Sigmoid colon (tissue), 7 donors: ENCODE data around the gene ARF1. TPM values are rescaled to one million over a fixed set of nuclear protein-coding genes. Genes with fewer than 3 reads are reported as not detected.

Experiments
- DNase-seq: peaks from one replicate; pipeline ENCODE4 v3.0.0-alpha.2; 2019
- H3K27ac ChIP-seq, 4 donors: fragments of 200-600 bp; sonication (generic); one replicate each; pipeline ENCODE4 v1.5.1; 2016 to 2019; ENCODE audit warnings: mild to moderate bottlenecking in 1 of 4
- H3K27me3 ChIP-seq, 3 donors: fragments of 200-600 bp; sonication (generic); one replicate each; pipeline ENCODE4 v1.5.1; 2019; ENCODE audit warnings: mild to moderate bottlenecking in 1 of 3
- H3K36me3 ChIP-seq, 4 donors: fragments of 200-600 bp; sonication (generic); one replicate each; pipeline ENCODE4 v1.5.1; 2016 to 2019
- H3K4me1 ChIP-seq, 4 donors: fragments of 200-600 bp; sonication (generic); one replicate each; pipeline ENCODE4 v1.5.1; 2017 to 2019
- H3K4me3 ChIP-seq, 4 donors: fragments of 200-600 bp; sonication (generic); one replicate each; pipeline ENCODE4 v1.5.1; 2017 to 2019; ENCODE audit warnings: mild to moderate bottlenecking in 2 of 4, moderate library complexity in 1 of 4
- H3K9me3 ChIP-seq, 4 donors: fragments of 200-600 bp in 3 of 4; sonication (generic) in 3 of 4; one replicate each; pipeline versions ENCODE4 v1.5.1 to v1.6.1; 2013 to 2019
- CTCF ChIP-seq, 4 experiments: fragments of 450-650 bp in 3 of 4; fragments of 200-600 bp in 1 of 4; IDR thresholded peaks; one replicate each; pipeline ENCODE4 v1.5.1; 2016 to 2019; ENCODE audit warnings: antibody characterized with exemption in 4 of 4, mild to moderate bottlenecking in 3 of 4, moderate library complexity in 2 of 4
- EP300 ChIP-seq, 4 donors: sonication (generic); formaldehyde crosslinking; IDR thresholded peaks; one replicate each; pipeline ENCODE4 v1.6.1; 2017; ENCODE audit warnings: antibody characterized with exemption in 4 of 4
- POLR2A ChIP-seq, 2 donors: fragments of 450-650 bp; IDR thresholded peaks; one replicate each; pipeline ENCODE4 v1.6.1; 2016; ENCODE audit warnings: antibody characterized with exemption in 2 of 2, mild to moderate bottlenecking in 2 of 2, moderate library complexity in 2 of 2
- POLR2AphosphoS5 ChIP-seq, 4 donors: sonication (generic); formaldehyde crosslinking; IDR thresholded peaks; one replicate each; pipeline ENCODE4 v1.6.1; 2017; ENCODE audit warnings: antibody characterized with exemption in 4 of 4
- WGBS, 2 donors: extraction: QIAGEN DNeasy Blood & Tissue Kit; methylation state at CpG; one replicate each; pipeline ENCODE4 v1.1.7; 2013; 5-methylcytosine and 5-hydroxymethylcytosine counted together
- intact Hi-C: fragments of 100-400 bp; cut with DNase I; formaldehyde crosslinking; loops from one replicate; pipeline ENCODE4 v1.15.1; 2023
- polyA plus RNA-seq, 3 donors: library from polyadenylated mRNA; stranded (reverse); fragments of 200-250 nt; gene quantifications; one replicate each; pipeline ENCODE4 v1.2.3, GENCODE V29; 2013
- total RNA-seq, 4 donors: library from RNA; depleted of rRNA; stranded (reverse); fragments of >200 nt; gene quantifications; one replicate each; pipeline ENCODE4 v1.1.0, GENCODE V29; 2016
- donor health status: healthy with polysubstance abuse.
- donor health status: Bipolar disorder and iron deficiency.
- donor health status: healthy.

The ARF1 gene
- total and polyA plus RNA-seq, 7 donors, result 212 to 482 (median 250) TPM

- peaks cover 0 to 33% (median 12%) of the 10 kb centered on the region in 4 donors for H3K36me3 ChIP-seq
- intact Hi-C loops, result no loop called here
- no peak overlapping the region for H3K4me3 ChIP-seq
- no peaks in the 10 kb centered on the region for H3K9me3 ChIP-seq
- DNase-seq, result no peak
- H3K27ac ChIP-seq, result no peak overlapping the region
- no peaks in the 10 kb centered on the region for H3K27me3 ChIP-seq
- H3K4me1 ChIP-seq, result peaks cover 0 to 62% (median 48%) of the 10 kb centered on the region in 4 donors
- 85 to 90% methylated on average over 9 of the region's 9 CpGs for WGBS, 2 donors
- TF ChIP-seq POLR2AphosphoS5 (IDR thresholded peaks at IDR 0.05) (no peak), EP300 (IDR thresholded peaks at IDR 0.05) (no peak), CTCF (IDR thresholded peaks at IDR 0.05) (no peak), POLR2A (IDR thresholded peaks at IDR 0.05) (no peak)
Measured at GRCh38 chr1:228105270-228105995, 22.9 kb downstream of the ARF1 start.

GRCh38 chr1:228105996-228106799 lies 23.7 kb downstream of the ARF1 start:
- H3K9me3 ChIP-seq, result no peaks in the 10 kb centered on the region
- intact Hi-C loops, result no loop called here
- WGBS, 2 donors, result 86 to 92% methylated on average over 8 of the region's 8 CpGs
- no peak overlapping the region for H3K4me3 ChIP-seq
- H3K4me1 ChIP-seq, result peaks cover 0 to 60% (median 49%) of the 10 kb centered on the region in 4 donors
- DNase-seq, result no peak
- TF ChIP-seq POLR2AphosphoS5 (IDR thresholded peaks at IDR 0.05), result no peak
- no peak overlapping the region for H3K27ac ChIP-seq
- H3K36me3 ChIP-seq, result peaks cover 0 to 25% (median 12%) of the 10 kb centered on the region in 4 donors
- H3K27me3 ChIP-seq, result no peaks in the 10 kb centered on the region

GRCh38 chr1:228106800-228107054 lies 24.2 kb downstream of the ARF1 start:
- no peaks in the 10 kb centered on the region for H3K9me3 ChIP-seq
- intact Hi-C loops, result no loop called here
- no peak for DNase-seq
- TF ChIP-seq EP300 (IDR thresholded peaks at IDR 0.05), result no peak
- TF ChIP-seq POLR2A (IDR thresholded peaks at IDR 0.05), result no peak
- no peak for TF ChIP-seq CTCF (IDR thresholded peaks at IDR 0.05)
- no peak for TF ChIP-seq POLR2AphosphoS5 (IDR thresholded peaks at IDR 0.05)
- no peak overlapping the region for H3K4me3 ChIP-seq
- WGBS, 2 donors, result 92 to 94% methylated on average over 9 of the region's 9 CpGs
- no peak overlapping the region for H3K27ac ChIP-seq
- H3K36me3 ChIP-seq, result peaks cover 0 to 25% (median 12%) of the 10 kb centered on the region in 4 donors
- no peaks in the 10 kb centered on the region for H3K27me3 ChIP-seq
- peaks cover 0 to 54% (median 45%) of the 10 kb centered on the region in 4 donors for H3K4me1 ChIP-seq

GRCh38 chr1:228107636-228108035 lies 25.1 kb downstream of the ARF1 start:
- Histone ChIP-seq H3K9me3 (no peaks in the 10 kb centered on the region), H3K4me1 (peaks cover 0 to 45% (median 37%) of the 10 kb centered on the region in 4 donors), H3K4me3 (no peak overlapping the region), H3K36me3 (peaks cover 0 to 25% (median 12%) of the 10 kb centered on the region in 4 donors), H3K27ac (peak overlapping the region in 1 of 4 donors; percentile 89), H3K27me3 (no peaks in the 10 kb centered on the region)
- intact Hi-C loops, result loop anchor here (2.0 kb wide), 1 partner anchor 31 kb away; no protein-coding TSS in a partner anchor
- TF ChIP-seq POLR2A (IDR thresholded peaks at IDR 0.05) (no peak), POLR2AphosphoS5 (IDR thresholded peaks at IDR 0.05) (no peak), CTCF (IDR thresholded peaks at IDR 0.05) (no peak), EP300 (IDR thresholded peaks at IDR 0.05) (no peak)
- 90% methylated on average over 19 of the region's 19 CpGs for WGBS, 2 donors
- DNase-seq, result no peak

GRCh38 chr1:228108055-228108690 lies 25.7 kb downstream of the ARF1 start:
- H3K9me3 ChIP-seq, result no peaks in the 10 kb centered on the region
- intact Hi-C loops, result loop anchor here (2.0 kb wide), 1 partner anchor 31 kb away; no protein-coding TSS in a partner anchor
- TF ChIP-seq CTCF (IDR thresholded peaks at IDR 0.05), result no peak
- TF ChIP-seq EP300 (IDR thresholded peaks at IDR 0.05), result no peak
- no peak for TF ChIP-seq POLR2A (IDR thresholded peaks at IDR 0.05)
- TF ChIP-seq POLR2AphosphoS5 (IDR thresholded peaks at IDR 0.05), result no peak
- peak overlapping the region; percentile 72 to 98 (median 88) for H3K4me3 ChIP-seq
- H3K27me3 ChIP-seq, result no peaks in the 10 kb centered on the region
- peak overlapping the region; percentile 89 to 97 (median 96) for H3K27ac ChIP-seq
- H3K36me3 ChIP-seq, result peaks cover 0 to 25% (median 12%) of the 10 kb centered on the region in 4 donors
- H3K4me1 ChIP-seq, result peaks cover 0 to 44% (median 37%) of the 10 kb centered on the region in 4 donors
- 67 to 76% methylated on average over 11 of the region's 11 CpGs for WGBS, 2 donors
- no peak for DNase-seq
